Vagina (tissue), 2 donors: ENCODE measurements around the gene CHD9.

Source experiments
- POLR2A ChIP-seq, 2 donors: fragments of 450-650 bp; IDR thresholded peaks; one replicate each; pipeline ENCODE4 v1.6.1; 2017; ENCODE audit warnings: antibody characterized with exemption in 2 of 2, mild to moderate bottlenecking in 2 of 2, moderate library complexity in 2 of 2
- TF ChIP-seq, protein P1 (sequence below), 3 experiments: fragments of 450-650 bp in 2 of 3; fragments of 200-600 bp in 1 of 3; sonication (generic) in 1 of 3; IDR thresholded peaks; one replicate each; pipeline ENCODE4 v1.5.1; 2017 to 2019; ENCODE audit warnings: antibody characterized with exemption in 3 of 3, mild to moderate bottlenecking in 2 of 3, moderate library complexity in 2 of 3

DNA sequence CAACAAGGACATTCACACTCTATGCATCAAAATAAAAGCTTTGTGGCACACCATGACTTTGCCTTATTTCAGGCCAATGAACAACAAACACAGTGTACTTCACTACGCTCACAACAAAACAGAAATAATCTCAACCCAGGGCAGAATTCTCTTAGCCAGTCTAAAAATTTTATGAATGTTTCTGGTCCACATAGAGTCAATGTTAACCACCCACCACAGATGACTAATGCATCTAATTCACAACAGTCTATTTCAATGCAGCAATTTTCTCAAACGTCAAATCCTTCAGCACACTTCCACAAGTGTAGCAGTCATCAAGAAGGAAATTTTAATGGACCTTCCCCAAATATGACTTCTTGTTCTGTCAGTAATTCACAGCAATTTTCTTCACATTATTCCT, 101.7 kb downstream of the CHD9 start:
- TF ChIP-seq, protein P1, sequence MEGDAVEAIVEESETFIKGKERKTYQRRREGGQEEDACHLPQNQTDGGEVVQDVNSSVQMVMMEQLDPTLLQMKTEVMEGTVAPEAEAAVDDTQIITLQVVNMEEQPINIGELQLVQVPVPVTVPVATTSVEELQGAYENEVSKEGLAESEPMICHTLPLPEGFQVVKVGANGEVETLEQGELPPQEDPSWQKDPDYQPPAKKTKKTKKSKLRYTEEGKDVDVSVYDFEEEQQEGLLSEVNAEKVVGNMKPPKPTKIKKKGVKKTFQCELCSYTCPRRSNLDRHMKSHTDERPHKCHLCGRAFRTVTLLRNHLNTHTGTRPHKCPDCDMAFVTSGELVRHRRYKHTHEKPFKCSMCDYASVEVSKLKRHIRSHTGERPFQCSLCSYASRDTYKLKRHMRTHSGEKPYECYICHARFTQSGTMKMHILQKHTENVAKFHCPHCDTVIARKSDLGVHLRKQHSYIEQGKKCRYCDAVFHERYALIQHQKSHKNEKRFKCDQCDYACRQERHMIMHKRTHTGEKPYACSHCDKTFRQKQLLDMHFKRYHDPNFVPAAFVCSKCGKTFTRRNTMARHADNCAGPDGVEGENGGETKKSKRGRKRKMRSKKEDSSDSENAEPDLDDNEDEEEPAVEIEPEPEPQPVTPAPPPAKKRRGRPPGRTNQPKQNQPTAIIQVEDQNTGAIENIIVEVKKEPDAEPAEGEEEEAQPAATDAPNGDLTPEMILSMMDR (IDR thresholded peaks at IDR 0.05): no peak
- no peak for TF ChIP-seq POLR2A (IDR thresholded peaks at IDR 0.05)
